Sigmoid colon (tissue), 4 donors: Measurements from ENCODE around the gene CDKAL1.

Experiments
- CTCF ChIP-seq, 4 experiments: fragments of 450-650 bp in 3 of 4; fragments of 200-600 bp in 1 of 4; IDR thresholded peaks; one replicate each; pipeline ENCODE4 v1.5.1; 2016 to 2019; ENCODE audit warnings: antibody characterized with exemption in 4 of 4, mild to moderate bottlenecking in 3 of 4, moderate library complexity in 2 of 4
- EP300 ChIP-seq, 4 donors: sonication (generic); formaldehyde crosslinking; IDR thresholded peaks; one replicate each; pipeline ENCODE4 v1.6.1; 2017; ENCODE audit warnings: antibody characterized with exemption in 4 of 4
- POLR2A ChIP-seq, 2 donors: fragments of 450-650 bp; IDR thresholded peaks; one replicate each; pipeline ENCODE4 v1.6.1; 2016; ENCODE audit warnings: antibody characterized with exemption in 2 of 2, mild to moderate bottlenecking in 2 of 2, moderate library complexity in 2 of 2

GRCh38 chr6:21034345-21034744 lies 500.1 kb downstream of the CDKAL1 start:
- TF ChIP-seq CTCF (IDR thresholded peaks at IDR 0.05) (no peak), POLR2A (IDR thresholded peaks at IDR 0.05) (no peak), EP300 (IDR thresholded peaks at IDR 0.05) (no peak)
